KOPT-K1 (cell line): Measurements from ENCODE around the gene STK39.

Experiments
- H3K27ac ChIP-seq: fragments of 200-600 bp; sonication (generic); 2 replicates; pipeline ENCODE4 v1.5.1; 2016; ENCODE audit warnings: antibody characterized with exemption, mild to moderate bottlenecking, low read depth, low read length; ENCODE audit not compliant: poor library complexity, severe bottlenecking
- H3K36me3 ChIP-seq: fragments of 200-600 bp; sonication (generic); 2 replicates; pipeline ENCODE4 v1.5.1; 2017; ENCODE audit warnings: antibody characterized with exemption, mild to moderate bottlenecking, low read length, moderate library complexity; ENCODE audit not compliant: insufficient read depth
- H3K9me3 ChIP-seq: fragments of 200-600 bp; sonication (generic); 2 replicates; pipeline ENCODE4 v1.5.1; 2017; ENCODE audit warnings: antibody characterized with exemption, low read length, mild to moderate bottlenecking; ENCODE audit not compliant: insufficient read depth, poor library complexity, severe bottlenecking

STK39 gene

GRCh38 chr2:168155046-168155445 lies 92.3 kb downstream of the STK39 start:
- Histone ChIP-seq H3K9me3 (no peaks in the 10 kb centered on the region), H3K36me3 (peaks cover 28% of the 10 kb centered on the region), H3K27ac (no peak overlapping the region)

- H3K27ac ChIP-seq: no peak overlapping the region
- no peaks in the 10 kb centered on the region for H3K9me3 ChIP-seq
- peaks cover 15% of the 10 kb centered on the region; the same call in 1 of the 2 replicates for H3K36me3 ChIP-seq
Observed at GRCh38 chr2:168152902-168153530, 94.4 kb downstream of the STK39 start.

GRCh38 chr2:168149986-168150385 lies 97.4 kb downstream of the STK39 start:
- no peak overlapping the region for H3K27ac ChIP-seq
- H3K36me3 ChIP-seq: peaks cover 15% of the 10 kb centered on the region; the same call in 1 of the 2 replicates
- no peaks in the 10 kb centered on the region for H3K9me3 ChIP-seq

GRCh38 chr2:168149150-168149974 lies 98.0 kb downstream of the STK39 start:
- H3K9me3 ChIP-seq: no peaks in the 10 kb centered on the region
- H3K27ac ChIP-seq: no peak overlapping the region
- peaks cover 19% of the 10 kb centered on the region; the same call in 1 of the 2 replicates for H3K36me3 ChIP-seq

GRCh38 chr2:168147830-168148794 lies 99.3 kb downstream of the STK39 start:
- H3K36me3 ChIP-seq: 0 out of 2 replicates have a peak, but pooled peaks cover 15% of the 10 kb centered on the region
- H3K9me3 ChIP-seq: no peaks in the 10 kb centered on the region
- H3K27ac ChIP-seq: no peak overlapping the region

GRCh38 chr2:168146892-168147810 lies 100.2 kb downstream of the STK39 start:
- Histone ChIP-seq H3K9me3 (no peaks in the 10 kb centered on the region), H3K36me3 (0 out of 2 replicates have a peak, but pooled peaks cover 15% of the 10 kb centered on the region), H3K27ac (no peak overlapping the region)

GRCh38 chr2:168145426-168146310 lies 101.7 kb downstream of the STK39 start:
- H3K36me3 ChIP-seq: peaks cover 17% of the 10 kb centered on the region
- no peaks in the 10 kb centered on the region for H3K9me3 ChIP-seq
- no peak overlapping the region for H3K27ac ChIP-seq

- H3K9me3 ChIP-seq: no peaks in the 10 kb centered on the region
- peaks cover 17% of the 10 kb centered on the region for H3K36me3 ChIP-seq
- H3K27ac ChIP-seq: no peak overlapping the region
Observed at GRCh38 chr2:168145011-168145410, 102.4 kb downstream of the STK39 start.

- Histone ChIP-seq H3K27ac (no peak overlapping the region), H3K9me3 (no peaks in the 10 kb centered on the region), H3K36me3 (peaks cover 25% of the 10 kb centered on the region)
Observed at GRCh38 chr2:168143813-168144212, 103.6 kb downstream of the STK39 start.

- H3K27ac ChIP-seq: no peak overlapping the region
- peaks cover 44% of the 10 kb centered on the region for H3K36me3 ChIP-seq
- H3K9me3 ChIP-seq: no peaks in the 10 kb centered on the region
Observed at GRCh38 chr2:168140892-168141291, 106.5 kb downstream of the STK39 start.

- Histone ChIP-seq H3K36me3 (peaks cover 49% of the 10 kb centered on the region), H3K27ac (no peak overlapping the region)
Observed at GRCh38 chr2:168139852-168140251, 107.5 kb downstream of the STK39 start.

GRCh38 chr2:168138901-168139300 lies 108.5 kb downstream of the STK39 start:
- Histone ChIP-seq H3K36me3 (peaks cover 55% of the 10 kb centered on the region), H3K9me3 (no peaks in the 10 kb centered on the region), H3K27ac (no peak overlapping the region)

More at GRCh38 chr2:168139852-168140251, 107.5 kb downstream of the STK39 start:
- no peaks in the 10 kb centered on the region for H3K9me3 ChIP-seq

GRCh38 chr2:168138374-168138773 lies 109.0 kb downstream of the STK39 start:
- Histone ChIP-seq H3K36me3 (peaks cover 60% of the 10 kb centered on the region), H3K9me3 (no peaks in the 10 kb centered on the region), H3K27ac (no peak overlapping the region)
